PC-3 (cell line): ENCODE measurements around the gene HEATR3. TPM values are rescaled to one million over a fixed set of nuclear protein-coding genes. Genes with fewer than 3 reads are reported as not detected.

Experiments
- ATAC-seq: fragments of 200-7000 bp; cut with Tn5 transposase; 2 replicates; pipeline ENCODE4 v1.9.1; 2020; ENCODE audit warnings: mild to moderate bottlenecking, moderate library complexity
- BruUV-seq: library from RNA; stranded (reverse); fragments of 400-500 nt; replicated peaks from 2 replicates; lab custom pipeline; 2021; lab: Mats Ljungman, UMichigan
- CTCF ChIA-PET: fragments of 300-600 bp; sonication (Branson Sonifier 250); formaldehyde crosslinking; loops from one replicate; lab custom pipeline; 2022; ENCODE audit warnings: antibody characterized with exemption; lab: Charles Lee
- POLR2A ChIA-PET: fragments of 300-600 bp; sonication (Branson Sonifier 250); formaldehyde crosslinking; loops from one replicate; lab custom pipeline; 2022; ENCODE audit warnings: antibody characterized with exemption; ENCODE audit not compliant: unreplicated experiment; lab: Charles Lee
- DNase-seq: peaks from one replicate; pipeline ENCODE4 v3.0.0-alpha.2; 2015
- H2AFZ ChIP-seq: fragments of 300-600 bp; sonication (generic); 2 replicates; pipeline ENCODE4 v1.6.0; 2016; ENCODE audit warnings: antibody characterized with exemption, low read length
- H3F3A ChIP-seq: fragments of 300-600 bp; sonication (generic); one replicate; pipeline ENCODE4 v1.6.0; 2017; ENCODE audit warnings: antibody characterized with exemption, low read length, control low read depth, mild to moderate bottlenecking; ENCODE audit not compliant: unreplicated experiment
- H3K27ac ChIP-seq: fragments of 300-600 bp; sonication (generic); 2 replicates; pipeline ENCODE4 v1.5.1; 2016; ENCODE audit warnings: mild to moderate bottlenecking, low read length
- H3K27me3 ChIP-seq: fragments of 300-600 bp; sonication (generic); 2 replicates; pipeline ENCODE4 v1.6.1; 2016; ENCODE audit warnings: low read length, mixed read lengths
- H3K36me3 ChIP-seq: fragments of 300-600 bp; sonication (generic); 2 replicates; pipeline ENCODE4 v1.6.1; 2016; ENCODE audit warnings: low read depth, mixed run types, low read length, mixed read lengths
- H3K4me1 ChIP-seq: fragments of 300-600 bp; sonication (generic); 2 replicates; pipeline ENCODE4 v1.5.1; 2016; ENCODE audit warnings: low read length; ENCODE audit not compliant: insufficient read depth
- H3K4me2 ChIP-seq: fragments of 300-600 bp; sonication (generic); 2 replicates; pipeline ENCODE4 v1.6.0; 2016; ENCODE audit warnings: low read length
- H3K4me3 ChIP-seq: fragments of 300-600 bp; sonication (generic); 2 replicates; pipeline ENCODE4 v1.5.1; 2016; ENCODE audit warnings: mild to moderate bottlenecking, low read length, mixed read lengths
- H3K79me2 ChIP-seq: fragments of 300-600 bp; sonication (generic); 2 replicates; pipeline ENCODE4 v1.6.1; 2017; ENCODE audit warnings: low read length, mixed read lengths
- H3K9ac ChIP-seq: fragments of 300-600 bp; sonication (generic); 2 replicates; pipeline ENCODE4 v1.6.0; 2016; ENCODE audit warnings: mild to moderate bottlenecking, low read length
- H3K9me2 ChIP-seq: fragments of 300-600 bp; sonication (generic); replicated peaks from 2 replicates; pipeline ENCODE4 v1.6.1; 2016; ENCODE audit warnings: mixed run types, low read length, mixed read lengths
- H3K9me3 ChIP-seq: fragments of 300-600 bp; sonication (generic); 2 replicates; pipeline ENCODE4 v1.6.1; 2016; ENCODE audit warnings: low read length, mixed read lengths
- H4K20me1 ChIP-seq: fragments of 300-600 bp; sonication (generic); 2 replicates; pipeline ENCODE4 v1.6.1; 2016; ENCODE audit warnings: low read length, mixed read lengths
- CTCF ChIP-seq: fragments of 300-600 bp; sonication (generic); conservative IDR thresholded peaks from 2 replicates; pipeline ENCODE4 v1.5.1; 2017; ENCODE audit warnings: antibody characterized with exemption, low read depth, mild to moderate bottlenecking, low read length
- EZH2 ChIP-seq: fragments of 300-600 bp; sonication (generic); IDR thresholded peaks from one replicate; pipeline ENCODE4 v1.6.1; 2017; ENCODE audit warnings: antibody characterized with exemption, mild to moderate bottlenecking, low read length; ENCODE audit not compliant: unreplicated experiment
- EZH2phosphoT487 ChIP-seq: fragments of 300-600 bp; sonication (generic); IDR thresholded peaks from 2 replicates; pipeline ENCODE4 v1.6.1; 2018; ENCODE audit warnings: mild to moderate bottlenecking, antibody characterized with exemption, low read length, borderline replicate concordance
- intact Hi-C: fragments of 100-400 bp; cut with micrococcal nuclease; formaldehyde crosslinking; loops from 2 replicates; pipeline ENCODE4 v1.9.0; 2023
- total RNA-seq: library from RNA; depleted of rRNA; stranded (reverse); fragments of >200 nt; gene quantifications from 2 replicates; pipeline ENCODE4 v1.2.3, GENCODE V29; 2014

Gene HEATR3
- total RNA-seq, 1 experiment from 2014 or later, result 18.7 TPM

- Histone ChIP-seq H3K27ac (no peak overlapping the region), H3K4me2 (no peak overlapping the region), H4K20me1 (no peaks in the 10 kb centered on the region), H3K9ac (no peak overlapping the region), H2AFZ (no peak overlapping the region), H3K36me3 (no peaks in the 10 kb centered on the region; the same call in 1 of the 2 replicates), H3K27me3 (peaks cover 3% of the 10 kb centered on the region; the same call in 1 of the 2 replicates), H3K79me2 (no peaks in the 10 kb centered on the region), H3K9me3 (no peaks in the 10 kb centered on the region), H3F3A (no peaks in the 10 kb centered on the region), H3K4me3 (no peak overlapping the region), H3K4me1 (no peaks in the 10 kb centered on the region), H3K9me2 (no peaks in the 10 kb centered on the region)
- CTCF ChIA-PET, result interaction anchor here (1.4 kb wide), 1 partner anchor 13 kb away, joined by 3 read pairs; the partner anchor contains the start of gene CNEP1R1
- DNase-seq (no peak), ATAC-seq (no peak)
- intact Hi-C loops, result no loop called here
- POLR2A ChIA-PET, result interaction anchor here (0.6 to 0.7 kb wide), 2 partner anchors 73 to 114 kb away, joined by 6 to 10 read pairs; no protein-coding TSS in a partner anchor
- TF ChIP-seq EZH2, result no peak
- no peak for TF ChIP-seq EZH2phosphoT487
- no TSS peak for BruUV-seq
These were observed 28.0 kb upstream of the HEATR3 start for GRCh38 chr16:50037662-50038220.

- ChIA-PET POLR2A (interaction anchor here (0.7 kb wide), 1 partner anchor 72 kb away, joined by 6 read pairs; no protein-coding TSS in a partner anchor), CTCF (interaction anchor here (1.4 kb wide), 1 partner anchor 13 kb away, joined by 3 read pairs; the partner anchor contains the start of gene CNEP1R1)
- no peaks in the 10 kb centered on the region; the same call in 1 of the 2 replicates for H3K36me3 ChIP-seq
- H3K4me3 ChIP-seq, result no peak overlapping the region
- peaks cover 6% of the 10 kb centered on the region; the same call in 1 of the 2 replicates for H3K27me3 ChIP-seq
- no TSS peak for BruUV-seq
- no peaks in the 10 kb centered on the region for H3K79me2 ChIP-seq
- no peak overlapping the region for H3K27ac ChIP-seq
- H4K20me1 ChIP-seq, result no peaks in the 10 kb centered on the region
- H2AFZ ChIP-seq, result no peak overlapping the region
- no peaks in the 10 kb centered on the region for H3K4me1 ChIP-seq
- no peak for ATAC-seq
- H3K9me3 ChIP-seq, result no peaks in the 10 kb centered on the region
- TF ChIP-seq EZH2phosphoT487 (no peak), EZH2 (no peak), CTCF (no peak)
- H3K9ac ChIP-seq, result no peak overlapping the region
- intact Hi-C loops, result no loop called here
- no peak for DNase-seq
- no peaks in the 10 kb centered on the region for H3K9me2 ChIP-seq
- no peaks in the 10 kb centered on the region for H3F3A ChIP-seq
- H3K4me2 ChIP-seq, result no peak overlapping the region
These were observed 27.5 kb upstream of the HEATR3 start for GRCh38 chr16:50038286-50038685.

- no peak for TF ChIP-seq EZH2phosphoT487
- TF ChIP-seq CTCF, result no peak
- no peak for TF ChIP-seq EZH2
- peaks cover 6% of the 10 kb centered on the region; the same call in 1 of the 2 replicates for H3K27me3 ChIP-seq
- no peaks in the 10 kb centered on the region for H3K4me1 ChIP-seq
- ChIA-PET POLR2A (interaction anchor here (0.7 kb wide), 1 partner anchor 72 kb away, joined by 6 read pairs; no protein-coding TSS in a partner anchor), CTCF (no interaction called here)
- H3K9me3 ChIP-seq, result no peaks in the 10 kb centered on the region
- intact Hi-C loops, result no loop called here
- H3K9ac ChIP-seq, result no peak overlapping the region
- BruUV-seq, result no TSS peak
- no peak overlapping the region for H3K4me2 ChIP-seq
- no peak overlapping the region for H3K4me3 ChIP-seq
- no peaks in the 10 kb centered on the region for H3K79me2 ChIP-seq
- no peak overlapping the region for H2AFZ ChIP-seq
- H4K20me1 ChIP-seq, result no peaks in the 10 kb centered on the region
- H3K9me2 ChIP-seq, result no peaks in the 10 kb centered on the region
- ATAC-seq (no peak), DNase-seq (no peak)
- H3K36me3 ChIP-seq, result no peaks in the 10 kb centered on the region; the same call in 1 of the 2 replicates
- no peaks in the 10 kb centered on the region for H3F3A ChIP-seq
- no peak overlapping the region for H3K27ac ChIP-seq
These were observed 26.8 kb upstream of the HEATR3 start for GRCh38 chr16:50038756-50039529.
